HG03520 (cell line): ENCODE measurements around the gene AJAP1.
"Not testable (repeated sequence)": the region's sequence is repeated elsewhere in the genome, so short reads cannot be mapped to it uniquely, and the experiment has no call there.

Experiments
- ATAC-seq: cut with Tn5 transposase; IDR thresholded peaks from one replicate; pipeline ENCODE4 v1.9.1; 2021; ENCODE audit warnings: mild to moderate bottlenecking, moderate library complexity; ENCODE audit not compliant: unreplicated experiment

AJAP1 gene

DNA sequence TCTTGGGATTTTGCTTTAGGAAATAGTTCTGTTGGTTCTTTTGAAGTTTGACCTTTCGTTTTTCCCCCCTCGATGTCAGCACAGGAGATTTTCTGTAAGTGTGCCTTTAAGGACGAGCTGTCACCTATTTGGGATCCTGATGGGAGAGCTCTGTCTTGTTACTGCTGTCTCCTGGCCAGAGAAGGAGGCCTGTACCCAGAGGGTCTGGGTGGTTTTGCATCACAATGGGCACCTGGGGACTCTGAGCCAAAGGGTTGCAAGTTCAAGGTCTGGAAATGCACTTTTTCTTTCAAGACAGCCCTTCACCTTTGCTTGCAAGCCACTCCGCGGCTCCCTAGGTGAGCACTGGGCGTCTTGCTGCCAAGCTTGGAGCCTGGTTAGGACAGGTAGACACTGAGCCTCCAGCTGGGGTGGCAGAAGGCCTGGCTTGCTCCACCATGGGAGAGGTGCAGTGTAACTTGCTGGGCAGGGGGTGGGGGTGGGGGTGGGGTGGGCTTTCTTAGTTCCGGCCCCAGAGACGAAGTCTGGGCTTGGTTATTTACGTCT lies 2.9 kb downstream of the AJAP1 start:
- ATAC-seq, result no peak

- ATAC-seq, result no peak
Observed at GRCh38 chr1:4657960-4658541, 3.6 kb downstream of the AJAP1 start.

DNA sequence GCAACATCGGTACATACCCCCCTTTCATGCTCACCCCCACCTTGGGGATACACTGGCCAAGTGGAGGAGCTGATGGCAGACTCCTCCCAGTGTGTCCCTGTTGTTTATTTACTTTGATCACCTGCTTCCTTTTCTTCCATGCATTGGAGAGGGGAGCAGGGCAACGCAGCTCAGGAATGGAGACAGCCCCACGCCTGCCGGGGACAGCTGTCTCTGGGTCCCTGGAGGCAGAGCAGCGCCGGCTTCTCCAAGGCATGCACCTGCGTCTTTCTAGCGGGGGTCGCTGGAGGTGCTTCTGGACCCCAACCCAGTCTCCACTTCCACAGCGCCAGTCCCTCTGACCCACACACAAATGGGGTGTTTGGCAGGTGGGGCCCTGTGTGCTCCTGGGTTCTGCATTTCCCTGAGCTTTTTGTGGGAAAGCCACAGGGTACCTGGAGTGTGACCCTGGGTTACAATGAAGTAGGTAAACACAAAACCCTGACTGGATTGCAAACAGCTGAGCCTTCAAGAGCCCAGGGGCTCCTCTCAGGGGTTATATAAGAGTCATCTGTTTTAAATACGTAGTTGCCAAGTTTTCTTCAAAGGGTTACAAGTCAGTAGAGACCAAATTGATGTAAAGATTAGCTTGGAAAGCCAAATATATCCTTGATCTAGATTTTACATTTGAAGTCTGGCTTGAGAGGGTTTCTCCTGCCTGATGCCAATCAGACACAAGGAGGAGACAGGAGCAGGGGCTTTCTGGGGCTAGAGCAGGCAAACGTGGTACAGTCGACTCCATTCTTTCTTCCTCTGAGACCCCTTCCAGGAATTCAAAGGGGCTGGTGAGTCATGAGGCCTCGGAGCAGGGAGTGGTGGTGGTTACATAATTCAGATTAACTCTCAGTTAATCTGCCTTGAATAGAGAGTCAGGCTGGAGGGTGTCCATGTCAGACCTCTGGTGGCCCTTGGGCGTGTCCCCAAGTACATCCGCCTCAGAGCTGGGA lies 4.5 kb downstream of the AJAP1 start:
- ATAC-seq, result no peak

DNA sequence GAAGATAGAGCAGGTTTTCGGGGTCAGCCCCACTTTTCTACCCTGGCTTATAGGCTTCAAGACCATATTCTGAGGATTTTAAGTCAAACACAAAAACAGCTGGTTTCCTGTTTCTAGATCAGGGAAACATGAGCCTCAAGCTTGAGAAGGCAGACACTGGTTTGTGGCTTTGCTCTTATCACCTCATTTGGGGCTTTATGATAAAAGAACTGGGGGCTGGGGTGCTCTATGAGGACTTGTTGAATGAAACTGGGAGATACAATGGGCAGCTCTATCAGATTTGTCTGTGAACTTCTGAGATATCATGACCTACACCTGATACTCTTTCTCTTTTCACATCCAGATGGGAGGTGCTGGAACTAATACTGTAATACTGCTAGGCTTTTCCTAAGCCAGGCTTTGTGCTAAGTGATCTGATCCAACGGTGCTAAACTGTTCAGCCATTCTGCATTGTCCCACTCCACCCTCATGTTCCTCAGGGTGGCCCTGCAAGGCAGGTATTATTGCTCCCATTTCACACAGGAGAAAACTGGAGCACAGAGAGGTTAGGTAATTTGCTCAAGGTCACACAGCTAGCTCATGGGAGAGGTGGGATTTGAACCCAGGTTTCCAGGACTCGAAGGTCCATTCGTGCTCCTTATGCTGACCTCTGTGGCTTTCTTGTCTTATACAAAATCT lies 6.6 kb downstream of the AJAP1 start:
- no peak for ATAC-seq

DNA sequence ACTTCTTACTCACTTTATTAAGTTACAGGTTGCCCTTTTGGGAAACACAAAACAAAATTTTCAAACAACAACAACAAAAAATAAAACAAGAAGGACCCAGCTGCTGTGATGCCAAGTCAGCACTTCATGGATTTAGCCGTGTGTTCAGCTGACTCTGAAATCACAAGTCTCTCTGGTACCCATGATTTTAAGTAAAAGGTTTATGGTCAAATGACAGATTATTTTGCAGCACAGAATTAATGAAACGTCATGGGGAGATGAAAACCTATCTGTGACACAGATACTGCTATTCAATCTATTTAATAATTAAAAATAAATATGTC lies 7.1 kb downstream of the AJAP1 start:
- ATAC-seq, result no peak

DNA sequence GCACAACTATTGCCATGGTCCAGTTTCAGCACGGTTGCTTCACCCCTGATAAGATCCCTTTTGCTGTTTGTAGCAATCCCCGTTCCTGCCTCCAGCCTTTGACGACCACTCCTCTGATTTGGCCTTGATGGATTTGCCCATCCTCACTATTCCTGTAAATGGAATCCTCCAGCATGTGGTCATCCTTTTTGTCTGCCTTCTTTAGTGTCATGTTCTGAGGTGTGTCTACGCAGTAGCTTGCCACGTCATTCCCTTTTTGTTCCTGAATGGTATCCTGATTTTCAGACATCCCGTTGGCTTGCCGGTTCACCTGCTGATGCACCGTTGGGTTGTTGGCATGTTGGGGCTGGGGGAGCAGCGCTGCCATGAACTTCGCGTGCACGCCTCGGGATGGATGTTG lies 7.8 kb downstream of the AJAP1 start:
- ATAC-seq, result no peak

GRCh38 chr1:4662723-4663122 lies 8.3 kb downstream of the AJAP1 start:
- no peak for ATAC-seq

- no peak for ATAC-seq
Observed at GRCh38 chr1:4664095-4664494, 9.7 kb downstream of the AJAP1 start.

DNA sequence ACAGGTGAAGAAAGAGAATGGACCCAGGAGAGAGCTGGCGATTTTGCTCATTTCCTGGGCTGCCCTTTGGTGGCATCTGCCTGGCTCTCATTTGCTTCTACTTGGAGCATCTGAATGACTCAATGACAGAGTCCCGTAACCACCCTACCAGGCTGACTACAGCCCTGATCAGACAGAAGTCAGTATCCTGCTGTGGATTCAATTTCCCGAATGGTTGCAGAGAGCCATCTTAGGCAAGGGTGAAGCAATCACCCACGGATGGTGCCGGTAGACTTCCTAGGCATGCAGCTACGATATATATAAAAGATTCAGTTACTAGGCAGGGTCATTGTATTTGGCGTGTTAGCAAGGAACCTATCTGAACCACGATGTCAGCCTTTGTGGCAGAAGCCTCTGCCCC lies 10.2 kb downstream of the AJAP1 start:
- ATAC-seq, result no peak

- ATAC-seq, result no peak
Observed at GRCh38 chr1:4665456-4665855, 11.0 kb downstream of the AJAP1 start.

- ATAC-seq, result not testable (repeated sequence)
Observed at GRCh38 chr1:4666683-4667082, 12.3 kb downstream of the AJAP1 start.

DNA sequence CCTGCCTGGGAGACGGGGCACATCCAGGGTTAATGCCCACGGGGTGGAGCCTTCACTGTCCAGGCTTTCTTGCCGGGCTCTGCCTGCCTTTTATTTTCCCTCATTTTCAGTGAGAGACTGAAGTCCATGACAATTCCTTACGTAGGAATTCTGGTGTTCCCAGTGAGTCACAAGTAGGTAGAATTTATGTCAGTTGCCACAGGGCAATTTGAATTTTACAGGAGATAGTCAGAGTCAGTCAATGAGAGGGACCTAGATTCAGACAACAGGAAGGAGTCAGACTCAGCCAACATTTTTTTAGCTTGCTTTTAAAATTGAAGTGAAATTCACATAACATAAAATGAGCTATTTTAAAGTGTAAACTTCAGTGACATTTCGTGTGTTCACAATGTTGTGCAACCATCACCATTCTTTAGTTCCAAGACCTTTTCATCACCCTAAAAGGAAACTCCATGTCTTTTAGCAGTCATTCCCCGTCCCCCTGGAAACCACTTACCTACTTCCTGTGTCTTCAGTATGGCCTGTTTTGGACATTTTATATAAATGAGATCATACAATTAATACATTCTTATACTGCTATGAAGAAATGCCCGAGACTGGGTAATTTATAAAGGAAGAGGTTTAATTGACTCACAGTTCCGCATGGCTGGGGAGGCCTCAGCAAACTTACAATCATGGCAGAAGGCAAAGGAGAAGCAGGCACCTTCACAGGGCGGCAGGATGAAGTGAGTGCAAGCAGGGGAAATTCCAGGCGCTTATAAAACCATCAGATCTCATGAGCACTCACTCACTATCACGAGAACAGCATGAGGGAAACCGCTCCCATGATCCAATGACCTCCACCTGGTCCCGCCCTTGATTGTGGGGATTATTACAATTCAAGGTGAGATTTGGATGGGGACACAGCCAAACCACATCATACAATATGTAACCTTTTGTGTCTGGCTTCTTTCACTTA lies 14.6 kb downstream of the AJAP1 start:
- no peak for ATAC-seq

DNA sequence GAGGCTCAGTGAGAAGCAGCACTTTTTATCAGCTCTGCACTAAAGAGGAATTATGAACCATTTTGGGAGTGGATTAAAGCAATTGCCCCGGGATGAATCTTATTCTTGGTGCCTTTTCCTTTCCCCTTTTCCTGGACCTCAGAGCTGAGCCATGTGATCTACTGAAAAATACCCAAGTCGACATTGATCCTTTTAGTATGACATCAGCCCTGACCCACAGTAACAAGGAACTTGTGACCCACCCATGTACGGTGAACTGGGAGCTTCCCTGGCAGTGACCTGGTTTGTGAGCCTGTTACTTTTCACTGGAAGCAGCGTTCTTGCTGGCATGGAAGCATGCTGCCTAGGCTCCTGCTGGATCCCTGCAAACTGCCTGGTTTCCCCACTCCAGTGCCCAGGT lies 15.9 kb downstream of the AJAP1 start:
- ATAC-seq, result no peak

GRCh38 chr1:4671828-4672227 lies 17.4 kb downstream of the AJAP1 start:
- ATAC-seq, result no peak

- no peak for ATAC-seq
Observed at GRCh38 chr1:4673494-4673893, 19.1 kb downstream of the AJAP1 start.

GRCh38 chr1:4674117-4674516 lies 19.7 kb downstream of the AJAP1 start:
- no peak for ATAC-seq

- no peak for ATAC-seq
Observed at GRCh38 chr1:4674676-4675075, 20.3 kb downstream of the AJAP1 start.

- ATAC-seq, result no peak
Observed at GRCh38 chr1:4675454-4676186, 21.2 kb downstream of the AJAP1 start.

DNA sequence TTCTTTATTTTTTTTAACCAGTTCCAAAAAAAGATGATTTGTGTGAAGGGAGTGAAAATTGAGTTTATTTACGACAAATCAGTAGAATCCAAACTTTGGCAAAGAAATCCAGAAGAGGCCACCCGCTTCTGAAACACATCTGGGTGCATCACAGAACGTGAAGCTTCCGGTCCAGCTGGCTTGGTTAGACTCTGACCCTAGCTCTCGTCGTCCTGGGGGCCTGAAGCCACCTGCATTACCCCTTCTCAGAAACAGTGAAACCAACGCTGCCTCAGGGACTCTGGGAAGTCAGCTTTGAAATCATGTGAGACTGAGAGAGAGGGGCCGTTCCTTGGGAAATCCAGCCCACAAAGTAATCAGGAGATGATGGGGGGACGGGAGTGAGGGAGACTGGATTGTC lies 21.8 kb downstream of the AJAP1 start:
- ATAC-seq, result no peak

DNA sequence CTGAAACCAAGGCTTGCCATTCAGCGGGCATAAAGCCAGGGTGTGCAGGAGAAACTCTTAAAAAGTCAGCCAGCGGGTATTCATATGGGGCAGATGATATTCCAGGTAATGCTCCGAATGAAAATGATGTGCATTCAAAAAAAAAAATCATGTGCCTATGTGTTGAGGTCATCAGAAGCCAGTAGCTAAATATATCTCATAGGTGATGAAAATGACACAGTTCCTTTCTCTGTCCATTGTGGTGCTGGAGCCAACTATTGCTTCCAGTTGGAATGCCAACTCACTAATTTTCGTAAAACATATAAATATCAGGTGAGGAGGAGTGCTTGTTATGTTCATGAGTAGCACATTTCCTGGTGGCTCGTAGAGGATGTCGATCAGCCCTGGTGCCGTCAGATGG lies 23.2 kb downstream of the AJAP1 start:
- ATAC-seq, result no peak
